Measurements from ENCODE around the gene EGFL7.

DNA sequence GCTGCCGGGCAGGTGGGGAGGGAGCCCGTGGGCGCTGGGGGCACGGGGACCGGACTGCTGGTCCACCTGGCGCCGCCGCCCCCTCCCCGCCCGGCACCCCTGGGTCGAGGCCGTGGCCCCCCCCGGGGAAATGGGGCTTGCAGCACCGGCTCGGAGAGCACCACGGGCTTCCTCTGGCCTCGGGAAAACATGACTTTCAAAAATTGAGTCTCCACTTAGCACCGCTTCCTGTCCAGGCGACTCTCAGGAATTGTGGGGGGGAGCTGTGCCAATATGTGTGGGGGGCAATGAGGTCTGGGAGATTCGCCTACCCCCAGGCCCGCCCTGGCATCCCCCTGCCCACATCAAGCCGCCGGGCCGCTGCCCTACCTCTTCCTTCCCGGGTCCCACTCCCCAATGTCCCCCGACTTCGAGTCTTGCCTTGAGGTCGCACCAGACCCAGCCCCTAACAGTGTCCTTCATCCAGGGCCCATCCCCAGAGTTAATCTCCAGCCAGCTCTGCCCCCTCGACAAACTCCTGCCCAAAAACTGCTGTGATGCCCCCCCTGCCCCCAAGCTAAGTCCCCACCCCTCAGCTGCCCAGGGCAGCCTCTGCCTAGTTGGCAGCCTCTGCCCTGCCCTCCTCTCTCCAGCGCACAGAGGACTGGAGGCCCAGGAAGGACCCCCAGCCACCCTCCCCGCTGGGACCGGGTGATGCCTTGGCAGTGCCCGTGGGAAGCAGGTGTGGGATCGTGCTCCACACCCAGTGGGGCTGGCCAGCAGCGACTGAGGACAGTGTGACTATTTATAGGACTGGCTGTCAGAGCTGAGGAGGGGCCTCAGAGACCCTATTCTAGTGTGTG lies 3.9 kb downstream of the EGFL7 start:
- TF ChIP-seq SUZ12 (IDR thresholded peaks at IDR 0.05): no peak
- TF ChIP-seq PKNOX1 (IDR thresholded peaks at IDR 0.05): no peak
- TF ChIP-seq NFRKB (IDR thresholded peaks at IDR 0.05): no peak
- TF ChIP-seq ARNT (IDR thresholded peaks at IDR 0.05): no peak
- no peak for TF ChIP-seq HDGF (IDR thresholded peaks at IDR 0.05; ENCODE audit: borderline replicate concordance)
- no peak for TF ChIP-seq BHLHE40 (IDR thresholded peaks at IDR 0.05; ENCODE audit: borderline replicate concordance)
- no peak for TF ChIP-seq FOXA1 (IDR thresholded peaks at IDR 0.05)
- TF ChIP-seq SP1 (IDR thresholded peaks at IDR 0.05): no peak
- no peak for TF ChIP-seq CTBP1 (IDR thresholded peaks at IDR 0.05; ENCODE audit: borderline replicate concordance)
- no peak for TF ChIP-seq TARDBP (IDR thresholded peaks at IDR 0.05)
- TF ChIP-seq LEF1 (IDR thresholded peaks at IDR 0.05; ENCODE audit: borderline replicate concordance): no peak
- no peak for TF ChIP-seq ELF4 (IDR thresholded peaks at IDR 0.05)
- no peak for TF ChIP-seq FOXM1 (IDR thresholded peaks at IDR 0.05; ENCODE audit: borderline replicate concordance)
- TF ChIP-seq FOXK2 (IDR thresholded peaks at IDR 0.05): no peak

Measured in HEK293T (cell line).